H1 (cell line): ENCODE data around the gene BRCA2. TPM values are rescaled to one million over a fixed set of nuclear protein-coding genes. Genes with fewer than 3 reads are reported as not detected.

Experiments used
- CTCF ChIA-PET: fragments of 300-600 bp; sonication (Branson Sonifier 250); formaldehyde crosslinking; loops from one replicate; lab custom pipeline; 2021; ENCODE audit not compliant: partially characterized antibody; lab: Charles Lee
- POLR2A ChIA-PET: fragments of 300-600 bp; sonication (Branson Sonifier 250); formaldehyde crosslinking; loops from one replicate; lab custom pipeline; 2021; ENCODE audit warnings: inconsistent platforms; ENCODE audit not compliant: partially characterized antibody; lab: Charles Lee
- DNase-seq, 2 experiments: peaks; one replicate each; pipeline versions ENCODE4 v3.0.0 to v3.0.0-alpha.2; 2010 to 2022; ENCODE audit warnings: low spot score in 2 of 2, low read depth in 1 of 2, mixed read lengths in 1 of 2
- FAIRE-seq: peaks from 2 replicates; lab custom pipeline; 2011; peaks lifted over from hg19 to GRCh38; lab: Jason Lieb, UNC
- H2AFZ ChIP-seq: 2 replicates; pipeline ENCODE4 v1.8.1; 2012; ENCODE audit warnings: low read length, inconsistent platforms
- H2AK5ac ChIP-seq: 2 replicates; pipeline ENCODE4 v1.6.1; 2013; ENCODE audit warnings: low read depth, low read length
- H2BK120ac ChIP-seq: replicated peaks from 2 replicates; pipeline ENCODE3; 2013; ENCODE audit warnings: low read depth, low read length, inconsistent platforms
- H2BK12ac ChIP-seq: 2 replicates; pipeline ENCODE4 v1.6.1; 2013; ENCODE audit warnings: low read depth, low read length
- H2BK15ac ChIP-seq: 2 replicates; pipeline ENCODE4 v1.6.1; 2013; ENCODE audit warnings: low read length
- H2BK20ac ChIP-seq: 2 replicates; pipeline ENCODE4 v1.6.1; 2013; ENCODE audit warnings: low read length
- H2BK5ac ChIP-seq: 2 replicates; pipeline ENCODE4 v1.6.1; 2013; ENCODE audit warnings: low read depth, low read length
- H3K14ac ChIP-seq: 2 replicates; pipeline ENCODE4 v1.6.1; 2013; ENCODE audit warnings: inconsistent platforms; ENCODE audit not compliant: insufficient read length
- H3K18ac ChIP-seq: 2 replicates; pipeline ENCODE4 v1.6.1; 2013; ENCODE audit warnings: low read length; ENCODE audit errors: extremely low read depth
- H3K23ac ChIP-seq: 2 replicates; pipeline ENCODE4 v1.6.1; 2013; ENCODE audit warnings: inconsistent platforms; ENCODE audit not compliant: insufficient read length
- H3K23me2 ChIP-seq: 2 replicates; pipeline ENCODE4 v1.6.1; 2013; ENCODE audit warnings: low read depth, low read length
- H3K27ac ChIP-seq: 2 replicates; pipeline ENCODE4 v1.6.1; 2011; ENCODE audit warnings: low read depth, low read length, inconsistent platforms
- H3K27me3 ChIP-seq, 4 experiments: replicated peaks in 1 of 4; 1 replicate in 1 of 4; 2 replicates in 3 of 4; pipeline versions ENCODE4 v1.6.1 to v1.8.1; 2011 to 2013; ENCODE audit warnings: low read length in 3 of 4, mild to moderate bottlenecking in 3 of 4, inconsistent platforms in 2 of 4, mixed read lengths in 2 of 4, moderate library complexity in 1 of 4; ENCODE audit not compliant: control insufficient read depth in 3 of 4, insufficient read depth in 3 of 4; ENCODE audit errors: extremely low read depth in 1 of 4
- H3K36me3 ChIP-seq, 4 experiments: 2 replicates each; pipeline versions ENCODE4 v1.6.1 to v1.8.1; 2011 to 2013; ENCODE audit warnings: mild to moderate bottlenecking in 4 of 4, low read length in 3 of 4, moderate library complexity in 2 of 4, control low read depth in 1 of 4, inconsistent platforms in 1 of 4; ENCODE audit not compliant: insufficient read depth in 4 of 4, control insufficient read depth in 2 of 4
- H3K4ac ChIP-seq: replicated peaks from 2 replicates; pipeline ENCODE3; 2013; ENCODE audit warnings: low read length, low read depth, mixed read lengths, inconsistent platforms; ENCODE audit not compliant: insufficient read length
- H3K4me1 ChIP-seq, 4 experiments: replicated peaks in 1 of 4; 1 replicate in 1 of 4; 2 replicates in 3 of 4; pipeline versions ENCODE4 v1.6.1 to v1.8.1; 2011 to 2013; ENCODE audit warnings: low read length in 3 of 4, inconsistent platforms in 2 of 4, mixed read lengths in 1 of 4; ENCODE audit not compliant: insufficient read depth in 4 of 4, control insufficient read depth in 3 of 4
- H3K4me2 ChIP-seq, 2 experiments: 2 replicates each; pipeline versions ENCODE4 v1.6.1 to v1.8.1; 2011 to 2013; ENCODE audit warnings: low read depth in 2 of 2, low read length in 2 of 2, control low read depth in 1 of 2, inconsistent platforms in 1 of 2, mild to moderate bottlenecking in 1 of 2; ENCODE audit not compliant: insufficient read depth in 1 of 2
- H3K4me3 ChIP-seq, 4 experiments: fragments of 200-600, 300-600 bp in 1 of 4; sonication (generic), shearing (Covaris generic), sonication (Bioruptor Twin) in 1 of 4; 2 replicates each; pipeline versions ENCODE4 v1.5.1 to v1.8.1; 2011 to 2016; ENCODE audit warnings: low read length in 4 of 4, low read depth in 3 of 4, control low read depth in 2 of 4, inconsistent platforms in 2 of 4, mild to moderate bottlenecking in 2 of 4, mixed read lengths in 1 of 4, moderate library complexity in 1 of 4; ENCODE audit not compliant: insufficient read depth in 2 of 4; ENCODE audit errors: extremely low read depth in 1 of 4
- H3K56ac ChIP-seq: replicated peaks from 2 replicates; pipeline ENCODE3; 2013; ENCODE audit warnings: low read depth, mild to moderate bottlenecking, mixed read lengths, low read length, inconsistent platforms; ENCODE audit not compliant: insufficient read length
- H3K79me1 ChIP-seq: 2 replicates; pipeline ENCODE4 v1.6.1; 2013; ENCODE audit warnings: low read depth, low read length, control low read depth
- H3K79me2 ChIP-seq, 2 experiments: 2 replicates each; pipeline versions ENCODE4 v1.6.1 to v1.8.1; 2012 to 2013; ENCODE audit warnings: low read length in 2 of 2, mild to moderate bottlenecking in 2 of 2, inconsistent platforms in 1 of 2; ENCODE audit not compliant: insufficient read depth in 2 of 2, control insufficient read depth in 1 of 2
- H3K9ac ChIP-seq, 4 experiments: replicated peaks in 1 of 4; 1 replicate in 1 of 4; 2 replicates in 3 of 4; pipeline versions ENCODE4 v1.6.1 to v1.8.1; 2011 to 2013; ENCODE audit warnings: low read depth in 3 of 4, low read length in 3 of 4, control low read depth in 2 of 4, mild to moderate bottlenecking in 2 of 4, moderate library complexity in 2 of 4, inconsistent platforms in 1 of 4; ENCODE audit errors: extremely low read depth in 1 of 4
- H3K9me3 ChIP-seq, 2 experiments: 2 replicates each; pipeline versions ENCODE4 v1.6.1 to v1.8.1; 2012 to 2013; ENCODE audit warnings: mild to moderate bottlenecking in 2 of 2, moderate library complexity in 2 of 2, control low read depth in 1 of 2, inconsistent platforms in 1 of 2, low read depth in 1 of 2, low read length in 1 of 2, mixed read lengths in 1 of 2; ENCODE audit not compliant: insufficient read depth in 2 of 2
- H4K20me1 ChIP-seq, 2 experiments: replicated peaks in 1 of 2; 2 replicates each; pipeline versions ENCODE3 to v1.8.1; 2011 to 2013; ENCODE audit warnings: inconsistent platforms in 2 of 2, low read length in 2 of 2, mild to moderate bottlenecking in 1 of 2; ENCODE audit not compliant: insufficient read depth in 2 of 2, control insufficient read depth in 1 of 2
- H4K5ac ChIP-seq: 2 replicates; pipeline ENCODE4 v1.6.1; 2013; ENCODE audit warnings: low read length, low read depth, mixed read lengths, inconsistent platforms; ENCODE audit not compliant: insufficient read length
- H4K8ac ChIP-seq: 2 replicates; pipeline ENCODE4 v1.8.0; 2013; ENCODE audit warnings: mild to moderate bottlenecking, moderate library complexity, low read length, inconsistent platforms; ENCODE audit not compliant: insufficient read depth; ENCODE audit errors: extremely low read depth
- H4K91ac ChIP-seq: replicated peaks from 2 replicates; pipeline ENCODE3; 2013; ENCODE audit warnings: low read length, mixed read lengths, inconsistent platforms; ENCODE audit not compliant: insufficient read length
- BACH1 ChIP-seq: IDR thresholded peaks from 2 replicates; pipeline ENCODE4 v1.6.1; 2012; ENCODE audit warnings: low read length, improper control_type of control experiment
- BCL11A ChIP-seq, 2 experiments: IDR thresholded peaks; one replicate each; pipeline ENCODE4 v1.6.1; 2011; ENCODE audit warnings: low read depth in 2 of 2, low read length in 2 of 2, mild to moderate bottlenecking in 2 of 2
- CEBPB ChIP-seq: IDR thresholded peaks from 2 replicates; pipeline ENCODE4 v1.6.1; 2012; ENCODE audit warnings: low read depth, low read length
- JUND ChIP-seq: IDR thresholded peaks from 2 replicates; pipeline ENCODE4 v1.6.1; 2011; ENCODE audit warnings: mild to moderate bottlenecking, improper control_type of control experiment, low read length
- MAX ChIP-seq: IDR thresholded peaks from 2 replicates; pipeline ENCODE4 v1.6.1; 2012; ENCODE audit warnings: inconsistent platforms
- NANOG ChIP-seq: IDR thresholded peaks from 2 replicates; pipeline ENCODE4 v1.6.1; 2011; ENCODE audit warnings: low read length, low read depth, mild to moderate bottlenecking, inconsistent platforms; ENCODE audit not compliant: insufficient read depth, poor library complexity, severe bottlenecking
- RBBP5 ChIP-seq: IDR thresholded peaks from 2 replicates; pipeline ENCODE4 v1.7.1; 2012; ENCODE audit warnings: low read depth, mild to moderate bottlenecking, inconsistent platforms, low read length, moderate library complexity, borderline replicate concordance
- SP2 ChIP-seq: IDR thresholded peaks from 2 replicates; pipeline ENCODE4 v1.6.1; 2012; ENCODE audit warnings: mild to moderate bottlenecking, low read length, inconsistent platforms
- TBP ChIP-seq: IDR thresholded peaks from 2 replicates; pipeline ENCODE4 v1.6.1; 2011; ENCODE audit warnings: low read depth, low read length, improper control_type of control experiment
- WGBS, 2 experiments: shearing (Covaris generic) in 1 of 2; methylation state at CpG; one replicate each; pipeline versions ENCODE4 v1.1.6 to v1.1.7; 2013 to 2015; ENCODE audit warnings: low lambda C conversion rate in 2 of 2, mixed read lengths in 2 of 2, inconsistent platforms in 1 of 2, low coverage in 1 of 2, missing lambda C conversion rate in 1 of 2; ENCODE audit not compliant: insufficient replicate concordance in 2 of 2, insufficient coverage in 1 of 2, insufficient read length in 1 of 2; ENCODE audit errors: extremely low coverage in 1 of 2, missing lambda C conversion rate in 1 of 2; 5-methylcytosine and 5-hydroxymethylcytosine counted together
- polyA plus RNA-seq, 7 experiments: library from polyadenylated mRNA; depleted of rRNA in 3 of 7; stranded (reverse) in 5 of 7; unstranded in 2 of 7; fragments of >200 nt in 5 of 7; fragments of 200-250 nt in 2 of 7; gene quantifications; 1 replicate in 5 of 7; 2 replicates in 1 of 7; 4 replicates in 1 of 7; pipeline versions ENCODE4 v1.2.1 to v1.2.3, GENCODE V29; 2011 to 2013; ENCODE audit warnings: missing spikeins in 2 of 7, mixed read lengths in 2 of 7
- total RNA-seq: library from RNA; stranded (reverse); fragmentation: NEBNext Ultra II Directional; extraction: Animal tissue kit (Norgen Biotek cat#: 25700); gene quantifications from 2 replicates; pipeline ENCODE4 v1.2.1, GENCODE V29; 2021
- TF ChIP-seq, protein P1 (sequence below), 3 experiments: IDR thresholded peaks; 1 replicate in 2 of 3; 2 replicates in 1 of 3; pipeline versions ENCODE4 v1.5.1 to v1.6.1; 2011; ENCODE audit warnings: low read length in 3 of 3, mild to moderate bottlenecking in 3 of 3, inconsistent platforms in 2 of 3, low read depth in 1 of 3, moderate library complexity in 1 of 3; ENCODE audit not compliant: insufficient read depth in 1 of 3; ENCODE audit errors: control extremely low read depth in 1 of 3
- TF ChIP-seq, protein P2 (sequence below): IDR thresholded peaks from 2 replicates; pipeline ENCODE4 v1.6.1; 2011; ENCODE audit warnings: low read length, improper control_type of control experiment

BRCA2 gene
- total and polyA plus RNA-seq, 2 of the 8 experiments (the other 6 are each of a cell fraction or from before 2014, with no cell fraction given): 4.2 to 24.9 TPM

DNA sequence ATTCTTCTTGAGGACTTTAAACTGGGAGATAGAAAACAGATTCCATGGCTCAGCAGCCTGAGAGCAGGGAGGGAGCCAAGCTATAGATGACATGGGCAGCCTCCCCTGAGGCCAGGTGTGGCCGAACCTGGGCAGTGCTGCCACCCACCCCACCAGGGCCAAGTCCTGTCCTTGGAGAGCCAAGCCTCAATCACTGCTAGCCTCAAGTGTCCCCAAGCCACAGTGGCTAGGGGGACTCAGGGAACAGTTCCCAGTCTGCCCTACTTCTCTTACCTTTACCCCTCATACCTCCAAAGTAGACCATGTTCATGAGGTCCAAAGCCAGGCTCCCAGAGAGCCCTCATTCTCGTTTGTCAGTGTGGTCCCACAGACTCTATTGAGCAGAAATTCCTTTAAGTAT, 104.6 kb downstream of the BRCA2 start:
- Histone ChIP-seq H3K27me3 (no peaks in the 10 kb centered on the region), H4K8ac (no peak overlapping the region), H2BK12ac (no peak overlapping the region), H3K9ac (no peak overlapping the region), H3K23me2 (no peaks in the 10 kb centered on the region), H3K18ac (no peak overlapping the region), H3K79me1 (no peaks in the 10 kb centered on the region), H3K23ac (no peak overlapping the region), H3K79me2 (no peaks in the 10 kb centered on the region), H2AK5ac (no peak overlapping the region), H2BK120ac (no peak overlapping the region), H2BK20ac (no peak overlapping the region), H3K27ac (no peak overlapping the region), H4K20me1 (no peaks in the 10 kb centered on the region), H3K4me2 (no peak overlapping the region), H3K14ac (no peak overlapping the region), H4K5ac (no peak overlapping the region), H3K56ac (no peak overlapping the region), H2BK5ac (no peak overlapping the region), H3K36me3 (no peaks in the 10 kb centered on the region), H3K9me3 (peaks cover 9 to 12% of the 10 kb centered on the region in 2 experiments; a peak in 3 of 4 replicates), H2BK15ac (no peak overlapping the region), H4K91ac (no peak overlapping the region), H3K4ac (no peak overlapping the region), H2AFZ (no peak overlapping the region), H3K4me1 (no peaks in the 10 kb centered on the region; a peak in 1 of 7 replicates), H3K4me3 (no peak overlapping the region)
- DNase-seq: no peak
- WGBS, 2 experiments: 91% methylated on average over 2 of the region's 2 CpGs; no CpG with 5 or more reads in 1 of the 2 experiments
- no peak for FAIRE-seq
- CTCF ChIA-PET: no interaction called here
- POLR2A ChIA-PET: no interaction called here
- TF ChIP-seq, protein P1, sequence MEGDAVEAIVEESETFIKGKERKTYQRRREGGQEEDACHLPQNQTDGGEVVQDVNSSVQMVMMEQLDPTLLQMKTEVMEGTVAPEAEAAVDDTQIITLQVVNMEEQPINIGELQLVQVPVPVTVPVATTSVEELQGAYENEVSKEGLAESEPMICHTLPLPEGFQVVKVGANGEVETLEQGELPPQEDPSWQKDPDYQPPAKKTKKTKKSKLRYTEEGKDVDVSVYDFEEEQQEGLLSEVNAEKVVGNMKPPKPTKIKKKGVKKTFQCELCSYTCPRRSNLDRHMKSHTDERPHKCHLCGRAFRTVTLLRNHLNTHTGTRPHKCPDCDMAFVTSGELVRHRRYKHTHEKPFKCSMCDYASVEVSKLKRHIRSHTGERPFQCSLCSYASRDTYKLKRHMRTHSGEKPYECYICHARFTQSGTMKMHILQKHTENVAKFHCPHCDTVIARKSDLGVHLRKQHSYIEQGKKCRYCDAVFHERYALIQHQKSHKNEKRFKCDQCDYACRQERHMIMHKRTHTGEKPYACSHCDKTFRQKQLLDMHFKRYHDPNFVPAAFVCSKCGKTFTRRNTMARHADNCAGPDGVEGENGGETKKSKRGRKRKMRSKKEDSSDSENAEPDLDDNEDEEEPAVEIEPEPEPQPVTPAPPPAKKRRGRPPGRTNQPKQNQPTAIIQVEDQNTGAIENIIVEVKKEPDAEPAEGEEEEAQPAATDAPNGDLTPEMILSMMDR (IDR thresholded peaks at IDR 0.05; ENCODE audit: control extremely low read depth in 1 of 3, insufficient read depth in 1 of 3, low read depth in 1 of 3, low read length in 3 of 3): no peak
- TF ChIP-seq BCL11A (IDR thresholded peaks at IDR 0.05; ENCODE audit: low read depth in 2 of 2, low read length in 2 of 2) (no peak), MAX (no peak), JUND (no peak), SP2 (no peak), TBP (no peak), RBBP5 (no peak), CEBPB (no peak), BACH1 (no peak), NANOG (no peak)
- TF ChIP-seq, protein P2, sequence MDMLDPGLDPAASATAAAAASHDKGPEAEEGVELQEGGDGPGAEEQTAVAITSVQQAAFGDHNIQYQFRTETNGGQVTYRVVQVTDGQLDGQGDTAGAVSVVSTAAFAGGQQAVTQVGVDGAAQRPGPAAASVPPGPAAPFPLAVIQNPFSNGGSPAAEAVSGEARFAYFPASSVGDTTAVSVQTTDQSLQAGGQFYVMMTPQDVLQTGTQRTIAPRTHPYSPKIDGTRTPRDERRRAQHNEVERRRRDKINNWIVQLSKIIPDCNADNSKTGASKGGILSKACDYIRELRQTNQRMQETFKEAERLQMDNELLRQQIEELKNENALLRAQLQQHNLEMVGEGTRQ: no peak
